ENCODE data around the gene MAP3K20.
A peak's percentile ranks its signal among the peaks of the same experiment; 100 is the strongest.

MAP3K20 gene

DNA sequence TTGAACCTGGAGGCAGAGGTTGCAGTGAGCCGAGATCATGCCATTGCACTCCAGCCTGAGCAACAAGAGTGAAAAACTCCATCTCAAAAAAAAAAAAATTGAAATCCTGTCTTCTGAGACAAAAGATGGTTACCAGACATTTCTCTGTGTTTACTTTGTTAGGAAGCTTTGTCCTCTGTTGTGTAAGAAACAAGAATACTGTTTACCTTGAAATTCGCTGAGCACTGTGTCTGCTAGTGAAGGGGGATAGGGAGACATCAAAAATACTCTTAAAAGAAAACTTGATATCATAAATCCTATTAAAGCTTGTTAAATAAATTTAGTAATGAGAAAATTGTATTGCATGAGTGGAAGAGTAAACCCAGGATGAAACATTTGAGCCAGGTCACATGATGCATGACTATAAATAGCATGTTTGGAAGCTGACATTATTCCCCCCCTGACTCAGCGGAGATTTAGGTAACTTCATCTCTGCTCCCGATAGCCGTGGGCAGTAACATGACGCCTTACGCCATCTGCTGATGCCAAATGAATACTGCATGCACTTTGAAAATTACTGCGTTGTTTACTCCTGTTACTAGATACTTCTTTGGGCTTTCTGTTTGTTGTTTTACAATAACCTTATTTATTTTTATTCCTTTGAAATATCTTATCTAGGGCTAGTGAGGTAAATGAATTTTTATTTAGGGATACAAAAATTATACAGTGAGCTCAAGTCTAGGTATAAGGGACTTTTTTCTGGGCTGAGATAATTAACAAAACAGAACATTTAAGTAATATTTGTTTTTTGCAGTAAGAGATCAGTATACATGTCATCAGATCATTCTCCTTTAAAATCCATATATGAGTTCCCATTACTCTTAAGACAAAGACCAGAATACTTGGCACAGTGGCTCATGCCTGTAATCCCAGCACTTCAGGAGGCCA lies 134.9 kb downstream of the MAP3K20 start:
- DNase-seq: peak; percentile 17 to 40

- DNase-seq: no peak
Measured at GRCh38 chr2:173213181-173213580, 137.5 kb downstream of the MAP3K20 start.

DNA sequence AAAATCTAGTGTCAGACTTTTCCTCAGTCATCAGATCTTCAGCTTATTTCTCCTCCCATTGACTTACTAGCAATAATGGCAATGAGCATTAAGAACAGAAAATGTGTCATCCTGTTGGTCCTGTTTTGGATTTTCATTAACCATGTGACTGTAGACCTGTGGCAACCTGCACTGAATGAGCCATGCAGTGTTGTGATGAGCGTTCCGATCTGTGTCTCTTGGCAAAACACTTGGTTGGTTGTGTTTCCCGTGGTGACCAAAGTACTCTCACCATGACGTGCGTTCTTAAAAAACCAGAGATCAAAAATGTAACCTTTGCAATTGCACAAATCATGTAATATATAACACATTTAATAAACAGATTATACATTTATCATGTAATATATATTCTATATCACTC lies 138.6 kb downstream of the MAP3K20 start:
- no peak for DNase-seq

GRCh38 chr2:173215316-173215715 lies 139.7 kb downstream of the MAP3K20 start:
- DNase-seq: no peak

DNA sequence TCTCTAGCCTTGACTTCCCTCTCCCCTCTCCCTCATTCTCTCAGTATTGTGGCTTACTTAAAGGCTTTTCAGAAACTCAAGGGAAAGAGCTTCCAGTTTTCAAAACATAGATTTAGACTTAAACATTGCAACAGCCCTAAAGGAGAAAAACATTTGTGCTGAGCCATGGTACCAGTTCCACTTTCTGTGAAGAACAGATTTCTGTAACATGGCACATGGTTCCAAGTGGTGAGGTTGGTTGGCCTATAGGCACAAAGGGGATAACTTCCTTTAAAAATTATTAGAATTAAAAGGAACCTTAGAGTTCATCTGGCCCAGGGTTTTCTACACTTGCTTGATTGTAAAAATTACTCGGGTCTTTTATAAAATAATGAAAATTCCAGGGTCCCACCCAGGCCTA lies 140.4 kb downstream of the MAP3K20 start:
- DNase-seq: no peak

DNA sequence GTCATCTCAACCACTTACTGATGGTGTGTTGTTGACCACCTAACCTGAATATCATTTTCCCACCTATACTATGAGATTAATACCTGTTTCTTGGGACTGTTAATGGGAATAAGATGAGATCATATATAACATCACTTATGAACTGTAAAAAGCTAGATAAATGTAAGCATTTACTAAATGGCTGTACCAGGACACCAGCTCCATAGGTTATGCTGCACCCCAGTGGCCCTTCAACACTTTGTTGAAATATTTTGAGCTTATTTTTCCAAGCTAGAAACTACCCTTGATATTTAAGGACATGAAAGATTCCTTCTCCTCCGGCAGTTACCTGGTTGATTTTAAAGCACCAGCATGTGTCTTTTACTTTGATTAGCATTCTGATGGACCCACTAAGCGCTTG lies 141.0 kb downstream of the MAP3K20 start:
- no peak for DNase-seq

DNA sequence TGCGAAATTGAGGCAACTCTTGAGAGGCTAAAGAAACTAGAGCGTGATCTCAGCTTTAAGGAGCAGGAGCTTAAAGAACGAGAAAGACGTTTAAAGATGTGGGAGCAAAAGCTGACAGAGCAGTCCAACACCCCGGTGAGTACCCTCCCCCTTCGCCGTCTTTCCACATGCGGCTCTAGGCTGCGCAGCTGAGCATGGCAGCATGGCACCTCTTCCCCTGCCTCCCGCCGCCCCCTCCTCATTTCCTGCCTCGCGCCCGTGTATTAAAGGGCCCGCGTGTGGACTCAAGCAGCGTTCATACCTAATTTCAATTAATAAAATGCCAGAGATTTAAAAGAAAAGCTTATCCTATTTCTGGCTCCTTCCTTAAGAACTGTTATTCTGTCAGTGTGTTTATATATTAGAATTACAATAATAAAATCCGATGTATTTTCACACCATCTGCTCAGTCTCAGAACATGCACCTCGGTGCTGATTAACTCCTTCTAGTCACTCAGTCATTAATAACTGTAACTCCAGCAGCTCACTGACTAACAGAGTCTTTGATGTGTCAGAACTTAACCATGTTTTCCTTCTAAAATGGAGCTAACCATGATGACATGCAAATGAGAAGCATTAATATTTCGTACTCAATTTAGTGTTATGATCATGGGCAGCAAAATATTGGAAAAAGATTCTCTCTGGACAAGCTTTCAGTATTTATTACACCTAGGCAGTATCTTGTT lies 141.6 kb downstream of the MAP3K20 start:
- no peak for DNase-seq

GRCh38 chr2:173218326-173219056 lies 142.8 kb downstream of the MAP3K20 start:
- DNase-seq: no peak

DNA sequence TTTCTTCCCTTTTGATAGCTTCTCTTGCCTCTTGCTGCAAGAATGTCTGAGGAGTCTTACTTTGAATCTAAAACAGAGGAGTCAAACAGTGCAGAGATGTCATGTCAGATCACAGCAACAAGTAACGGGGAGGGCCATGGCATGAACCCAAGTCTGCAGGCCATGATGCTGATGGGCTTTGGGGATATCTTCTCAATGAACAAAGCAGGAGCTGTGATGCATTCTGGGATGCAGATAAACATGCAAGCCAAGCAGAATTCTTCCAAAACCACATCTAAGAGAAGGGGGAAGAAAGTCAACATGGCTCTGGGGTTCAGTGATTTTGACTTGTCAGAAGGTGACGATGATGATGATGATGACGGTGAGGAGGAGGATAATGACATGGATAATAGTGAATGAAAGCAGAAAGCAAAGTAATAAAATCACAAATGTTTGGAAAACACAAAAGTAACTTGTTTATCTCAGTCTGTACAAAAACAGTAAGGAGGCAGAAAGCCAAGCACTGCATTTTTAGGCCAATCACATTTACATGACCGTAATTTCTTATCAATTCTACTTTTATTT lies 145.6 kb downstream of the MAP3K20 start:
- DNase-seq: no peak

- DNase-seq: no peak
Measured at GRCh38 chr2:173221937-173222594, 146.4 kb downstream of the MAP3K20 start.

DNA sequence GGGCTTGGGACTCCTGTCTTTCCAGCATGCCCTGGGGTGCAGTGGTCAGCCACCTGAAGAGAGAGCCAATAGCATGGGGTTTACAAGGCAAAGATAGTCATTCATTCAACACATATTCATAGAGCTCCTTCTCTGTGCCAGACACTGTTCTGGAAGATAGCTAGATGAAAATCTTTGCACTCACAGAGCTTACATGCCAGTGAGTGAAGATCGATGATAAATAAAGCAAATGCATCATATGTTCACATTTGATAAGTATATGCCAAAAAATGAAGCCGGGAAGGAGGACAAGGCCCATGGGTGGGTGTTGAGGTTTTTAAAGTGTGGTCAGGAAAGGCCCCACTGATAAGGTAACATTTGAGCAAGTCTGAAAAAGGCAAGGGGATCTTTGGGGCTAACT lies 148.2 kb downstream of the MAP3K20 start:
- DNase-seq: no peak

GRCh38 chr2:173226899-173227698 lies 151.5 kb downstream of the MAP3K20 start:
- no peak for DNase-seq

DNA sequence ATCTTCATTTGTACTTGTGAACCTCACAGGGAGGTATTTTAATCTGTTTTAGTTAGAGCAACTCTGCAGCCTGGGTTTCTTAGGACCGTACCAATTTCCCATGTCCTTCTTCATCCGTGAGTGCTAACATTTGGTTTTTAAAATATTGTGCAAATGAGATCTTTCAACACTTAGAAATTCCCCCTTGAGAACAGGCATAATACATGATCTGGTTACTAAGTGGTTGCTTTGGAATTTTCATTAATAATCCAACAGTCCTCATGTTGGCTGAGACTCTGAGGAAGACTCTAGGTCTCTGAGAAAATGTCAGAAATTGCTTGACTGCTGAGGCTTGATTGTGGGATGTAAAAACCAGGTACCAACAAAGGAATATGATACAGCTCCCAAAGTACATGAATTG lies 153.4 kb downstream of the MAP3K20 start:
- no peak for DNase-seq

DNA sequence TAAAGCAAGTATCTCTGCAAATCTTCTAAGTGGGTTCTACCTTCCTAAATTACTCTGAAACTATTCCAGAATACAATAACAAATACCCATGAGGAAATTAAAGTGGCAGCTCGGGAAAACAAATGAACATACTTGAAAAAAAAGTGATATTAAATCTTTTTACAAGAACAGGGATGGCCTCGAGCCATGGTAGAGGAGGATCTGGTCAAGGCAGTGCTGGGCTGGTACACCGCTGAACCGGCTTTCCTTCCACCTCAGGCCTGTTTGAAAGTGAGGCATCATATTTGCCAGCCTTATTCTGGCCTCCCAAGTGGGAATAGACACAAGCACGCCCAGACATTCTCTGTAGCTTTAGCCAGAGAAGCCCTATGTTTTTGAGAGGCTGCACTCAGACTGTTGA lies 154.5 kb downstream of the MAP3K20 start:
- DNase-seq: no peak

DNA sequence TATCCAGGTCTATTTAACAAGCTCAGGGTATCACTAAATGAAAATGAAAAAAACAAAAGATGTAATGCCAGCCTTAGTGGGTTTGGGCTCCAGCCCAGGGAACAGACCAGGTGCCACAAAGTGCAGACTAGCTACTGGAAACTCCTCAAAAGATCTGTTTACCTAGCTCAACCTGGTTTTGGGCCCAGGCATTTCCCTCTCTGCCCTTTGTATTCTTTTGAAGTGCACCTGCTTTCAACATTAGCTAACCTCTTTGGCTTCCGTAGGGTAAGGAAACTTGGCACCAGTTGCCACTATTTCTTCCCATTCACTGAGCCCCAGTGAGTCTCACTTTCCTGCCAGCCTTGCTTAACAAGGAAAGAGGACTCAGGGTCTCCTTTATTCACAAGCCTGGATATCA lies 155.4 kb downstream of the MAP3K20 start:
- no peak for DNase-seq

DNA sequence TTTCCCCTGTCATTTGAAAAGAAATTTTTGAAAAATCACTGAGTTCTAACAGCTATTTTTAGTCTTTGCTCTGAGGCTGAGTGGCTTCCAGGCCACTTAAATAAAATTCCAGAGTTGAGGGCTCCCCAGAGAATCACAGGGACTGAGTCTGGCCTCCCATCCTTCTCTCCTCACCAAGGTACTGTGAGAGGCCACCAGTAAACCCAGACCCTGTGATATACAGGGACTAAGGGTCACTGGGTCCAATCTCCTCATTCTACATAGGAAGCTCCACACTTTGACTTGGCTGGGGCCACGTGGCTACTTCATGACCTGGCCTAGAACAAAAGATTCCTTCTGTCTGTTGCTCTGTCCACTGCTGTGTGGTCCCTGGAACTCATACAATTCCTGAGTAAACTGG lies 155.8 kb downstream of the MAP3K20 start:
- no peak for DNase-seq

GRCh38 chr2:173232956-173233744 lies 157.5 kb downstream of the MAP3K20 start:
- DNase-seq: no peak

- DNase-seq: no peak
Measured at GRCh38 chr2:173235947-173236803, 160.5 kb downstream of the MAP3K20 start.

GRCh38 chr2:173238385-173238784 lies 162.7 kb downstream of the MAP3K20 start:
- DNase-seq: peak in 1 of 2 experiments; percentile 42

DNA sequence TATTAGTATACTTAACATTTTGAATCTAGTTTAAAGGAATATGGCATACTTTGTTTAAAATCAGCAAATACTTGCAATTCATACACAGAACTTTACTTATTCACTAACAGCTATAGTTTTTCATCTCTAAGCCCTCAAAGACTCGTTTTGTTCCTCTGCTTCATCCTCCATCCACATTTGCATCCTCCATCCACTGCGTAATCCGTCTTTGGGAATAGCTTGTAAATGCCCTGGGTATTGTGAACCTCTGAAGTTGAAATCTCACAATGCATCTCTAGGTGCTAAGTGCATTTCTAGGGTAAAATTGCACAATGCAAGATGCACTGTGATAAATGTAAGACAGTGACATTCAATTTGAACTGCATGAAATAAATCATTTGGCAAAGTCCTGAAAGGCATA lies 163.2 kb downstream of the MAP3K20 start:
- no peak for DNase-seq

Measured in NCI-H1930 (cell line).